OCI-LY7 (cell line): ENCODE results near the gene INTS1.

Experiments
- EZH2phosphoT487 ChIP-seq: fragments of 200-600 bp; sonication (generic); IDR thresholded peaks from 2 replicates; pipeline ENCODE4 v1.6.1; 2018; ENCODE audit warnings: low read depth, borderline replicate concordance, mild to moderate bottlenecking, mixed run types, antibody characterized with exemption, low read length, moderate library complexity, mixed read lengths
- TF ChIP-seq, protein P1 (sequence below): fragments of 200-600 bp; sonication (generic); conservative IDR thresholded peaks from 2 replicates; pipeline ENCODE4 v1.5.1; 2014; ENCODE audit warnings: mild to moderate bottlenecking, antibody characterized with exemption, low read length, moderate library complexity, mixed read lengths

DNA sequence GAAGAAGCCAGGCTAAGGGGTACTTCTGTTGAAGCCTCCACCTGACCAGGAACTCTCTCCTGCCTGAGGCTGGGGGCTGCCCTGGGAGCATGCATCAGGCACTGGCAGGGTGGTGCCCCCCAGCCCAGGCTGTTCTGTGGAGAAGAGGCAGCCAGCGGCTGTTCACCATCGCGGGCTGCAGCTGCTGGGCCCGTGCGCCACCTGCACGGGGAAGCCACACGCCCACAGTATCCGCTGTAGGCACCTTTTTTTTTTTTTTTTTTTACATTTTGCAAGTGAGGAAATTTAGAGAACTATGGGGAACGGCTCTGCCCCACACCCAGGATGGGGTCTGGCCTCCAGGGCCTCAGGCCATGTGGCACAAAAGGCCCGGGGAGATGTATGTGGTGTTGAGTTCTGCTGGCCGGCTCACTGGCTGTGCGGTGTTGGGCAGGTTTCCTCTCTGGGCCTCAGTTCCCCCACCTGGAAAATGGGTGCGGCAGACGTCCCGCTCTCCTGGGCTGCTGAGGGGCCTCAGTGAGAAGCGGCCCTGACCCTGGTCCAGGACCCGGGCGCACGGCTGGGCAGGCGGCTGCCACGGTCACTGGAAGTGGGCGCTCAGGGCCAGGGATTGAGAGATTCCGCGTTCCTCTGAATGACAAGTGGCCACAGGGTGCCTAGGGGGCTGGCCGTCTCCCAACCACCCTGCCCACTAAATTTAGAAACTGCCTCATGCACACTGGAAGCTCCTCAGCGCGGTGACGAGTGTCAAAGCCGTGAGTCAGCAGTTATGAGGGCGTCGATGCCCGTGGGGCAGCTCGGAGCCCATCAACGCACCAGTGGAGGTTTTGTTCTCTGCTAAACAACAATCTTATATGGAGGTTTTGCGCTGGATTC lies 8.8 kb upstream of the INTS1 start:
- TF ChIP-seq, protein P1, sequence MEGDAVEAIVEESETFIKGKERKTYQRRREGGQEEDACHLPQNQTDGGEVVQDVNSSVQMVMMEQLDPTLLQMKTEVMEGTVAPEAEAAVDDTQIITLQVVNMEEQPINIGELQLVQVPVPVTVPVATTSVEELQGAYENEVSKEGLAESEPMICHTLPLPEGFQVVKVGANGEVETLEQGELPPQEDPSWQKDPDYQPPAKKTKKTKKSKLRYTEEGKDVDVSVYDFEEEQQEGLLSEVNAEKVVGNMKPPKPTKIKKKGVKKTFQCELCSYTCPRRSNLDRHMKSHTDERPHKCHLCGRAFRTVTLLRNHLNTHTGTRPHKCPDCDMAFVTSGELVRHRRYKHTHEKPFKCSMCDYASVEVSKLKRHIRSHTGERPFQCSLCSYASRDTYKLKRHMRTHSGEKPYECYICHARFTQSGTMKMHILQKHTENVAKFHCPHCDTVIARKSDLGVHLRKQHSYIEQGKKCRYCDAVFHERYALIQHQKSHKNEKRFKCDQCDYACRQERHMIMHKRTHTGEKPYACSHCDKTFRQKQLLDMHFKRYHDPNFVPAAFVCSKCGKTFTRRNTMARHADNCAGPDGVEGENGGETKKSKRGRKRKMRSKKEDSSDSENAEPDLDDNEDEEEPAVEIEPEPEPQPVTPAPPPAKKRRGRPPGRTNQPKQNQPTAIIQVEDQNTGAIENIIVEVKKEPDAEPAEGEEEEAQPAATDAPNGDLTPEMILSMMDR, result no peak
- TF ChIP-seq EZH2phosphoT487, result no peak
